Body of pancreas (tissue), 4 donors: Measurements from ENCODE around the gene DNAJB5.

Experiments
- CTCF ChIP-seq, 7 experiments: fragments of 450-650 bp in 4 of 7; fragments of 200-600 bp in 3 of 7; sonication (generic) in 3 of 7; IDR thresholded peaks; one replicate each; pipeline ENCODE4 v1.5.1; 2016 to 2019; ENCODE audit warnings: antibody characterized with exemption in 7 of 7
- POLR2A ChIP-seq, 3 donors: fragments of 450-650 bp; IDR thresholded peaks; one replicate each; pipeline ENCODE4 v1.6.1; 2016; ENCODE audit warnings: antibody characterized with exemption in 3 of 3, mild to moderate bottlenecking in 2 of 3

GRCh38 chr9:34989946-34990635 lies 546 bp downstream of the DNAJB5 start:
- TF ChIP-seq CTCF (IDR thresholded peaks at IDR 0.05) (no peak), POLR2A (IDR thresholded peaks at IDR 0.05) (no peak)
